ENCODE results near the gene PTPRF.
"Not testable (repeated sequence)": the region's sequence is repeated elsewhere in the genome, so short reads cannot be mapped to it uniquely, and the experiment has no call there.

GRCh38 chr1:43647331-43647730, 116.6 kb downstream of the PTPRF start:
- not testable (repeated sequence) for TF ChIP-seq ZNF384 (IDR thresholded peaks at IDR 0.05); TARDBP (IDR thresholded peaks at IDR 0.05); CTBP1 (IDR thresholded peaks at IDR 0.05; ENCODE audit: borderline replicate concordance); SP1 (IDR thresholded peaks at IDR 0.05); FOXA1 (IDR thresholded peaks at IDR 0.05); NFRKB (IDR thresholded peaks at IDR 0.05); BHLHE40 (IDR thresholded peaks at IDR 0.05; ENCODE audit: borderline replicate concordance); PKNOX1 (IDR thresholded peaks at IDR 0.05); FOXM1 (IDR thresholded peaks at IDR 0.05; ENCODE audit: borderline replicate concordance)

All from HEK293T (cell line).